Natural killer cell (primary cell): ENCODE results near the gene TCF7L1. TPM values are rescaled to one million over a fixed set of nuclear protein-coding genes. Genes with fewer than 3 reads are reported as not detected.

Experiments
- ATAC-seq, 3 donors: fragments of 150-1000 bp in 2 of 3; fragments of 200-7000 bp in 1 of 3; cut with Tn5 transposase; 1 replicate in 1 of 3; 2 replicates in 2 of 3; pipeline ENCODE4 v1.10.0; 2021; ENCODE audit warnings: mild to moderate bottlenecking in 2 of 3, moderate library complexity in 2 of 3
- DNase-seq, 2 donors: peaks; one replicate each; pipeline versions ENCODE4 v3.0.0 to v3.0.0-alpha.2; 2013 to 2021; ENCODE audit warnings: mixed read lengths in 1 of 2
- H3K27ac ChIP-seq: one replicate; pipeline ENCODE4 v1.5.1; 2013; ENCODE audit warnings: mild to moderate bottlenecking, low read length
- H3K27me3 ChIP-seq: one replicate; pipeline ENCODE4 v1.6.1; 2013; ENCODE audit warnings: low read length; ENCODE audit not compliant: control insufficient read depth, insufficient read depth
- H3K36me3 ChIP-seq: one replicate; pipeline ENCODE4 v1.6.1; 2013; ENCODE audit warnings: low read length; ENCODE audit not compliant: control insufficient read depth, insufficient read depth
- H3K4me1 ChIP-seq: one replicate; pipeline ENCODE4 v1.6.1; 2013; ENCODE audit warnings: low read length; ENCODE audit not compliant: control insufficient read depth, insufficient read depth
- H3K4me3 ChIP-seq: one replicate; pipeline ENCODE4 v1.5.1; 2013; ENCODE audit warnings: low read length
- H3K9me3 ChIP-seq: one replicate; pipeline ENCODE4 v1.6.1; 2013; ENCODE audit warnings: low read length; ENCODE audit not compliant: control insufficient read depth, insufficient read depth
- H3K27ac Mint-ChIP-seq, 2 donors: one replicate each; pipeline ENCODE4 v1.8.0; 2022; ENCODE audit warnings: mild to moderate bottlenecking in 2 of 2, mixed read lengths in 2 of 2, moderate library complexity in 1 of 2
- H3K27me3 Mint-ChIP-seq, 2 donors: one replicate each; pipeline ENCODE4 v1.8.0; 2022; ENCODE audit warnings: low read depth in 2 of 2, mixed read lengths in 2 of 2
- H3K36me3 Mint-ChIP-seq: one replicate; pipeline ENCODE4 v1.8.0; 2022; ENCODE audit warnings: mixed read lengths
- H3K4me1 Mint-ChIP-seq, 2 donors: one replicate each; pipeline ENCODE4 v1.8.0; 2022; ENCODE audit warnings: mixed read lengths in 2 of 2
- H3K4me3 Mint-ChIP-seq: one replicate; pipeline ENCODE4 v1.8.0; 2022; ENCODE audit warnings: mild to moderate bottlenecking, moderate library complexity, mixed read lengths
- H3K9me3 Mint-ChIP-seq, 2 donors: one replicate each; pipeline ENCODE4 v1.8.0; 2022; ENCODE audit warnings: mixed read lengths in 2 of 2
- CTCF ChIP-seq: fragments of 200-600 bp; IDR thresholded peaks from one replicate; pipeline ENCODE4 v1.8.0; 2022; ENCODE audit warnings: antibody characterized with exemption
- WGBS: methylation state at CpG from one replicate; pipeline ENCODE4 v1.1.7; 2013; ENCODE audit warnings: missing lambda C conversion rate; ENCODE audit not compliant: insufficient coverage; 5-methylcytosine and 5-hydroxymethylcytosine counted together
- intact Hi-C: fragments of 100-400 bp; cut with micrococcal nuclease; formaldehyde crosslinking; loops from one replicate; pipeline ENCODE4 v1.14.2; 2022
- total RNA-seq, 4 donors: library from RNA; stranded (reverse); fragments of 120-200 nt in 1 of 4; gene quantifications; one replicate each; pipeline versions ENCODE4 v1.2.3 to v1.2.4, GENCODE V29; 2013 to 2022

The TCF7L1 gene
- total RNA-seq, 3 donors from 2014 or later (not counting 1 experiment from before 2014, with no cell fraction given) = not detected

- H3K9me3 Mint-ChIP-seq = no peaks in the 10 kb centered on the region
- 93% methylated on average over 21 of the region's 23 CpGs for WGBS
- no peaks in the 10 kb centered on the region for H3K27me3 ChIP-seq
- no peaks in the 10 kb centered on the region for H3K36me3 Mint-ChIP-seq
- H3K4me3 Mint-ChIP-seq = no peak overlapping the region
- no peak overlapping the region for H3K27ac Mint-ChIP-seq
- H3K4me3 ChIP-seq = no peak overlapping the region
- H3K27ac ChIP-seq = no peak overlapping the region
- no peaks in the 10 kb centered on the region for H3K9me3 ChIP-seq
- H3K27me3 Mint-ChIP-seq = no peaks in the 10 kb centered on the region
- H3K4me1 ChIP-seq = no peaks in the 10 kb centered on the region
- H3K36me3 ChIP-seq = no peaks in the 10 kb centered on the region
- H3K4me1 Mint-ChIP-seq = no peaks in the 10 kb centered on the region
- no peak for ATAC-seq
- intact Hi-C loops = no loop called here
- no peak for DNase-seq
- no peak for TF ChIP-seq CTCF
Observed at GRCh38 chr2:85255813-85256594, 122.8 kb downstream of the TCF7L1 start.

- H3K4me3 Mint-ChIP-seq = no peak overlapping the region
- intact Hi-C loops = no loop called here
- 80% methylated on average over 12 of the region's 12 CpGs for WGBS
Observed at GRCh38 chr2:85257359-85257969, 124.3 kb downstream of the TCF7L1 start.

GRCh38 chr2:85257970-85258605 is 124.9 kb downstream of the TCF7L1 start:
- no peak for DNase-seq
- H3K4me3 ChIP-seq = no peak overlapping the region
- ATAC-seq = no peak
- no peaks in the 10 kb centered on the region for H3K9me3 ChIP-seq
- no peak for TF ChIP-seq CTCF
- H3K9me3 Mint-ChIP-seq = no peaks in the 10 kb centered on the region
- H3K27me3 ChIP-seq = no peaks in the 10 kb centered on the region
- no peak overlapping the region for H3K27ac ChIP-seq
- H3K27me3 Mint-ChIP-seq = peaks cover 7 to 12% of the 10 kb centered on the region in 2 donors
- no peaks in the 10 kb centered on the region for H3K36me3 Mint-ChIP-seq
- H3K4me1 ChIP-seq = no peaks in the 10 kb centered on the region
- 65% methylated on average over 7 of the region's 7 CpGs for WGBS
- H3K36me3 ChIP-seq = no peaks in the 10 kb centered on the region
- H3K4me3 Mint-ChIP-seq = no peak overlapping the region
- H3K27ac Mint-ChIP-seq = no peak overlapping the region
- no peaks in the 10 kb centered on the region for H3K4me1 Mint-ChIP-seq
- intact Hi-C loops = no loop called here

More at GRCh38 chr2:85257359-85257969, 124.3 kb downstream of the TCF7L1 start:
- no peaks in the 10 kb centered on the region for H3K27me3 ChIP-seq
- Mint-ChIP-seq H3K27ac (no peak overlapping the region), H3K36me3 (no peaks in the 10 kb centered on the region), H3K9me3 (no peaks in the 10 kb centered on the region), H3K4me1 (no peaks in the 10 kb centered on the region), H3K27me3 (peaks cover under 1 to 7% of the 10 kb centered on the region in 2 donors)
- no peaks in the 10 kb centered on the region for H3K9me3 ChIP-seq
- ATAC-seq (no peak), DNase-seq (no peak)
- no peak for TF ChIP-seq CTCF
- H3K36me3 ChIP-seq = no peaks in the 10 kb centered on the region
- H3K4me1 ChIP-seq = no peaks in the 10 kb centered on the region
- no peak overlapping the region for H3K27ac ChIP-seq
- H3K4me3 ChIP-seq = no peak overlapping the region
